SU-DHL-6 (cell line): ENCODE measurements around the gene KHK.

Experiments
- EZH2phosphoT487 ChIP-seq: fragments of 200-600 bp; sonication (generic), shearing (Covaris generic); conservative IDR thresholded peaks from 2 replicates; pipeline ENCODE4 v1.6.1; 2018; ENCODE audit warnings: mild to moderate bottlenecking, antibody characterized with exemption, low read length, moderate library complexity, mixed read lengths
- TF ChIP-seq, protein P1 (sequence below): fragments of 200-600 bp; sonication (generic); IDR thresholded peaks from one replicate; pipeline ENCODE4 v1.5.1; 2017; ENCODE audit warnings: antibody characterized with exemption, mild to moderate bottlenecking, low read length, moderate library complexity; ENCODE audit not compliant: insufficient read depth, poor library complexity, severe bottlenecking

DNA sequence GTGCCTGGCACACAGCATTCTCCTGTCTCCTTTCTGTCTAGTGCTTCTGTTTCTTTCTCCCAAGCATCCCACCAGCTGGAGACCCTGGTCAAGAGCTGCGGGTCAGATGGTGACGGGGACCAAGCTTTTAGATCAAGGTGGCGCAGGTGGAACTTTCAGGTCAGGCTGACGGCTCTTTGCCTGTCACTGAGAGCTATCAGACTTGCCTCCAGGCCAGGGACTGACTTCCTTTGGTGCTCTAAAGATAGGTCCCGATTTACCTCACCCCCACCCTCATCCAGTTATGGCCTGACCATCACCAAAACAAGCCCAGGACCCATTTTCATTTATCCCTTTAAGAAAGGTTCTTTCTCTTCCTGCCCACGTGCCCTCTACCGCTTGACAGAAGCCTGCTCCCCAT, 9.3 kb upstream of the KHK start:
- TF ChIP-seq, protein P1, sequence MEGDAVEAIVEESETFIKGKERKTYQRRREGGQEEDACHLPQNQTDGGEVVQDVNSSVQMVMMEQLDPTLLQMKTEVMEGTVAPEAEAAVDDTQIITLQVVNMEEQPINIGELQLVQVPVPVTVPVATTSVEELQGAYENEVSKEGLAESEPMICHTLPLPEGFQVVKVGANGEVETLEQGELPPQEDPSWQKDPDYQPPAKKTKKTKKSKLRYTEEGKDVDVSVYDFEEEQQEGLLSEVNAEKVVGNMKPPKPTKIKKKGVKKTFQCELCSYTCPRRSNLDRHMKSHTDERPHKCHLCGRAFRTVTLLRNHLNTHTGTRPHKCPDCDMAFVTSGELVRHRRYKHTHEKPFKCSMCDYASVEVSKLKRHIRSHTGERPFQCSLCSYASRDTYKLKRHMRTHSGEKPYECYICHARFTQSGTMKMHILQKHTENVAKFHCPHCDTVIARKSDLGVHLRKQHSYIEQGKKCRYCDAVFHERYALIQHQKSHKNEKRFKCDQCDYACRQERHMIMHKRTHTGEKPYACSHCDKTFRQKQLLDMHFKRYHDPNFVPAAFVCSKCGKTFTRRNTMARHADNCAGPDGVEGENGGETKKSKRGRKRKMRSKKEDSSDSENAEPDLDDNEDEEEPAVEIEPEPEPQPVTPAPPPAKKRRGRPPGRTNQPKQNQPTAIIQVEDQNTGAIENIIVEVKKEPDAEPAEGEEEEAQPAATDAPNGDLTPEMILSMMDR: no peak
- no peak for TF ChIP-seq EZH2phosphoT487
